Suppressor macrophage treated with lipopolysaccharide for 1 hour (primary cell): ENCODE measurements around the gene SH2B3.
A peak's percentile ranks its signal among the peaks of the same experiment; 100 is the strongest.
"Not testable (repeated sequence)": the region's sequence is repeated elsewhere in the genome, so short reads cannot be mapped to it uniquely, and the experiment has no call there.

ENCODE experiments used
- DNase-seq, 3 donors: peaks; one replicate each; pipeline ENCODE4 v3.0.0-alpha.2; 2020 to 2022

The SH2B3 gene

GRCh38 chr12:111462210-111462769 lies 56.6 kb downstream of the SH2B3 start:
- peak; percentile 15 to 68 (median 63) for DNase-seq

GRCh38 chr12:111467092-111467856 lies 61.6 kb downstream of the SH2B3 start:
- DNase-seq, result peak in 1 of 3 donors; percentile 23

- DNase-seq, result no peak
Observed at GRCh38 chr12:111467857-111468241, 62.1 kb downstream of the SH2B3 start.

GRCh38 chr12:111469401-111469800 lies 63.7 kb downstream of the SH2B3 start:
- DNase-seq, result peak in 2 of 3 donors; percentile 69 to 71

- DNase-seq, result peak; percentile 37 to 46 (median 40)
Observed at GRCh38 chr12:111471236-111471635, 65.5 kb downstream of the SH2B3 start.

GRCh38 chr12:111482462-111482861 lies 76.7 kb downstream of the SH2B3 start:
- DNase-seq, result peak in 2 of 3 donors; percentile 28 to 36

GRCh38 chr12:111488271-111488670 lies 82.5 kb downstream of the SH2B3 start:
- no peak for DNase-seq

GRCh38 chr12:111488798-111489197 lies 83.1 kb downstream of the SH2B3 start:
- DNase-seq, result no peak

GRCh38 chr12:111492979-111493378 lies 87.3 kb downstream of the SH2B3 start:
- not testable (repeated sequence) for DNase-seq

- no peak for DNase-seq
Observed at GRCh38 chr12:111494676-111495075, 89.0 kb downstream of the SH2B3 start.
